Stimulated activated CD4-positive, alpha-beta T cell treated with anti-CD3 and anti-CD28 coated beads, Interleukin-12 subunit alpha, Interleukin-12 subunit beta, amount 100 ng/mL, for 24 hours (primary cell): Measurements from ENCODE around the gene TBC1D17.

Source experiments
- DNase-seq, 2 experiments: peaks; one replicate each; pipeline ENCODE4 v3.0.0-alpha.2; 2020; ENCODE audit warnings: low read depth in 2 of 2

The TBC1D17 gene

DNA sequence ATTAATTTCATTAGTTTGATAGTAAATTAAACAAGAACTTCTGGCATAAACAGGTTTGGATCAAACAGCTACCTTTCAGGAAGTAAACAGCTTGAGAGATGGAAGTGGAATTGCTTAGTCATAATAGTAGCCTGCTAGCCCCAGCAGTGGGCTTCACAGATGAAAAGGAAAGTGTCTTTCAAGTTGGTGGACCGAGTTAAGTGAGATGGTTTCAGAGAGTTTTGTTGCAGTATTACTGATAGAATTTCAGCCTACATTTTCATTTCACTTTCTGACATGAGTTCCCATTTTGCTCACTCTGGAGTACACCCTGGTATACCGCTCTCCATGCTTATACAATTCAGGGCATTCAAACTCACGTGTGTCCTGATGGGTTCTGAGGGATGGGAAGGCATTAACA, 28.6 kb upstream of the TBC1D17 start:
- no peak for DNase-seq

DNA sequence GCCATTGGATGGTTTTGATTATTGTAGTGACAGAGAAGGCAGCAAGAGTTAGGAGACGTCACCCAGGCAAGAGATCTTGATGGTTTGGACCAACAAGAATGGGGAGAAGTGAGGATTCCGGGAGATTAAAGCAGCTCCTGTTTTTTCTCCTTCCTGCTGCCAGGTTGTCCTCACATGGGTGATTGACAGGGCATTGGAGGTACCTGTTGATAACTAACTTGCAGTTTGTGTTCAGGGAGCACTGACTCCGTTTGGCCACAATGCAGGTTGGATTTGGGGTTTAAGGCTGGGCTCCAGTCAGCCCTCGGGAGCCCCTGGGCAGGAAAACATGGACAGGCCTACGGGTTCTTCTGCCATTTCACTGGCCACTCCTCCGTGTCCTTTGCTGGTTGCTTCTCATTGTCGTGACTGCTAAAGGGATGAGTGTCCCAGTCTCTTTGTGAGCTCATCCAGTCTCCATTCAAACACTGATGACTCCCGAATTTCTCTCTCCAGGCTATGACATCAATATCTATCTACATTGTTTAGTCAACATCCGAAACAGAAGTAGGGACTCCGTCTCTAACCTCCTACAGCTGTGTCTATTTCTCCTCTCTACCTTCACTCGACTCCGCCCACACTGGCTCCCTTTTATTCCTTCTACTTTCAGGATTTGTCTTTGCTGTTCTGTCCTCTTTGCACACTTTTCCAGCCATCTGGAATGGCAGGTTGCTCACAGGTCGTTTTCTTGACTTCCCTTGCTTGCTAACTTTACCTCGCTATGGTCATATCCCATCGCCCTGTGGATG, 27.9 kb upstream of the TBC1D17 start:
- no peak for DNase-seq

DNA sequence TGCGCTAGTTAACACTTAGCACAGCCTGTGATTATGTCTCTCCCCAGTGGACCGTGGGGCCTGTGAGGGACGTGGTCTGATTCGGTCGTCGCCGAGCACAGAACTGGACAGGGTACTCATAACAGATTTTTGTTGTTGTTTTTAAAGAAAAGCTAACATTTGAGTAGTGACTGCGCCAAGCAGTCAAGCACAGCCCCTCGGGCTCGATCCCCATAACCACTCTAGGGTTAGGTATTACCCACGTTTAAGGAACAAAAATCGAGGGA, 27.3 kb upstream of the TBC1D17 start:
- no peak for DNase-seq

DNA sequence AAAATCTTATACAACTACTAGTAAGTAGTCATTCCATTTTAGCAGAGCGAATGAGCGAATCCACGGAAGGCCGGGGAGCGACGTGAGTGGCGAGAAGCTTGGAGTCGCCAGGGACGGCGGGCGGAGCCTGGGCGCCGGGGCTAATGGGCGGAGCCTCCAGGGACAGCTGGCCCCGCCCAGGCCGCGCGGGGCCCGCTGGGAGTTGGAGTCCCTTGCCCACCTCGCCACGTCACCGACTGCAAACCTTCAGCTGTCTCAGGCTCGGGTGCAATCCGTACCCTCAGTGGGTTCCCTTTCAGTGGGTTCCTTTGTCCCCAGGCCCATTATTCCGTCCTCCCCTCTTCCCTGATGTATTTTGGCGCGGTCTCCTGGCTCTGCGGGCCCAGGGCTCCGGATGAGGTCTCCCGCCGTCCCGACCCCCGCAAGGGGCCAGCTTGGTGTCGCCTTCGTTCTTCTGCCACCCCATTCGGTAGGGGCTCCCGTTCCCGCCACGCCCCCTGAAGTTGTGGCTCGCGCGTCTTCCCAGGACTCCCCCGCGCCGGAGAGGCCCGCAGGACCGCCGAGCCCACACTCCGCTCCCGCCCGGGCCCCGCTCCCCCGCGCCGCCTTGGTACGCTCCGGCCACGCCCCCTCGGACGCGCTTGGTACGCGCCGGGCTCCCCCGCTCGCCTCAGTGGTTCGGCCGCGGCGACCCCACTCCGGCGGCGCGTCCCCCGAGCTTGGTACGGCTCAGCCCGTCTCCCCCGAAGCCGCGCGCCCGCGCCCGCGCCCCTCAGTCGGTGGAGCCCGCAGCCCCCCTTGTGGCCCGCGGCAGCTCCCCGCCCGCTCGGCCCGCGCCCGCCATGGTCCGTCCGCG, 26.8 kb upstream of the TBC1D17 start, which contains the start of gene PTOV1:
Gene PTOV1 (plus strand): TSS at position 673 of the 856 bp plus-strand sequence.
- DNase-seq, result peak; percentile 78 to 84

DNA sequence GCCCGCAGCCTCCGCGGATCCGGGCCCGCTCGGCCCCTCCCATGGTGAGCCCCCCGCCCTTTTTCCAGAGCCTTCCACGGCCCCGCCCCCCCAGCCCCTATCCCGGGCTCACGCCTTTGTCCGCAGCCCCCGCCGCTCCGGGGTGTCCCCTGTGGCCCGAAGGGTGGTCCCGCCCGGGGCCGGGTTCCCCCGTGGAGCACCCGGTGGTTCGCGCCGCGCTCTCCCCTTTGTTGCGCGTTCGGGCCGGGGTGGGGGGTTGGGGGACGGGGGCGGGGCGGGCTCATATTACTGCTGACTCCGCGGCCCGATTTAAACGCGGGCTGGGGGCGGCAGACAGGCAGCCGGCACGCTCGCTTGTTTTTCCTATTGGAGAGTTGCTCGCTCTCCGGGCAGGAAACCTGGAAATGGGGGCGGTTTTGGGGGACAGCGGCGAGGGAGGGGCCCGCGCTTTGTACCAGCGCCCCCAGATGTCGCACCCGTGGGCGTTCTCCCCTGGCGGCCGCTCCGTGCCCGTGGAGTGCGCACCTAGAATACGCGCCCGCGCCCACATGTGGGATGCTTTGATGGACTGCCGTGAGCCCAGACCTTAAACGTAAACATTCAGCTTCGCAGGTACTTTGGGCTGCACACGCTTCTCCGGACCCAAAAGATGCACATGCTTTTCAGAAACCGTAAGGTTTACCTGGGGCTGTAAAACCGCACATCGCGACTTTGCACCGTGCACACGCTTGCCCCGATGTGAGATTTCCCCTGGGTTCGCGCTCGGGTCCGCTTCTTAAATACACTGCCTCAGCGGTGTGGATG, 25.8 kb upstream of the TBC1D17 start:
- DNase-seq, result no peak

DNA sequence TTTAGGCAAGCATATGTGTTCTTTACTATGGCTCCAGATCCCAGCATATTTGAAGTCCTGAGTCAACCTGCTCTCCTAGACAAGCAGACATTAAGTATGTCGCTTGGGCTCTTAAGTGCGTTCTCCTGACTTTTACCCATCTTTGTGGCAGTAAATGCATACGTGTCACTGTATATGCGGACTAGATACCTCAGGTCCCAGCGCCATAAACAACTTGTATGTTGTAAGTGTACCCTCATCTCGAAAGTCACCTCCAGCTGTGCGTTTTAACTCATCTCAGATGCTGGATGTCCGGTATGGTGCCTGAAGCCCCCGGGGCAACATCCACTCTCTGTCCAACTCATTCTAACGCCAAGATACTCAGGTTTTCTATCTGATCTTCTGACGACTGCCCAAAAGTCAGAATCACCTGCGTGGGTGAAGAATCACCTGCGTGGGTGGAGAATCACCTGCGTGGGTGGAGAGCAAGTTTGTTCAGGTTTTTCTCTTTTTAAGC, 24.8 kb upstream of the TBC1D17 start:
- no peak for DNase-seq

DNA sequence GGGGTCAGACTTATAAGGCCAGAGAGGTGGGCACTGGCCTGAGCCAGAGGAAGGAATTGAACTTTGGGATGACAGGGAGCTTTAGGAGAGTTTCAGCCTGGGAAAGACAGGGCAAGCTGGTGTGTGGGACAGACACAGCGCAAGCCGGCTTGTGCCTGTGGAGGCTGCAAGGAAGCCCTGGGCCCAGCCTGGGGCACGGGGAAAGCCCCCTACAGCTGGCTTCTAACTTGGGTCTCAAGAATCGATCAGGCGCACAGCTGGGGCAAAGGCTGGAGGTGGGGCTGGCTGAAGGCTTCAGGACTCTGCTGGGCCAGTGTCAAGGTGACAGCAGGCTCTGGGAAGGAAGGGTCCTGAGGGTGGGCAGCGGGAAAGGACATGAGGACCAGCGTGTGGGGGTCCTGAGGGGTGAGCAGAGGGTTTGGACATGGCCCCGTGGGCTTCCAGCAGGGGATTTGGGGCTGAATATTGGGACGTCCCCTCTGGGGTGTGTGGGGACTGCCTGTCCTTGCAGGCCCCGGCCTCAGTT, 23.6 kb upstream of the TBC1D17 start:
- no peak for DNase-seq

DNA sequence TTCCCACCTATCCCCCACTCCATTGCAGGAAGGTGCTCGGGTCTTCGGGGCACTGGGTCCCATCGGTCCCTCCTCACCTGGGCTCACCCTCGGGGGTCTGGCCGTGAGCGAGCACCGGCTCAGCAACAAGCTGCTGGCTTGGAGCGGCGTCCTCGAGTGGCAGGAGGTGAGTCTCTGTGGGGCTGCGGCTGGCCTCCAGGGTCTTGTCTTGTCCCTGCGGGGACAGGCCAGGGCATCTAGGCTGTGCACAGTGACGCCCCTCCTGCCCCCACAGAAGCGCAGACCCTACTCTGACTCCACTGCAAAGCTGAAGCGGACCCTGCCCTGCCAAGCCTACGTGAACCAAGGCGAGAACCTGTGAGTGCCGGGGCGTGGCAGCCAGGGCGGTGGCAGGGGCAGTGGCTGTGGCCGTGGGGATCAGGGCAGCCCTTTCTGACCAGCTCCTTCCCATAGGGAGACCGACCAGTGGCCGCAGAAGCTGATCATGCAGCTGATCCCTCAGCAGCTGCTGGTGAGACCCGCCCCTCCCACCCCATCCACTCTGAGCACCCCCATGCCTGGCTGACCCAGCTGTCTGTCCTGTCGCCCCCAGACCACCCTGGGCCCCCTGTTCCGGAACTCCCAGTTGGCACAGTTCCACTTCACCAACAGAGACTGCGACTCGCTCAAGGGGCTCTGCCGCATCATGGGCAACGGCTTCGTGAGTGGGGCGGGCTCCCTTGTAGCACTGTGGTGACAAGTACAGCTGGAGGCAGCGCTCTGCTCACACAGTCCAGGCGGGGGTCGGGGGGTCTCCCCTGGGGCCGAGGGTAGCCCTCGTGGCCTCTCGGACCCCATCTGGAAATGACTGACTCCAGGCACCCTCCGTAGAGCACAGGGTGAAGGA, 22.9 kb upstream of the TBC1D17 start:
- no peak for DNase-seq

DNA sequence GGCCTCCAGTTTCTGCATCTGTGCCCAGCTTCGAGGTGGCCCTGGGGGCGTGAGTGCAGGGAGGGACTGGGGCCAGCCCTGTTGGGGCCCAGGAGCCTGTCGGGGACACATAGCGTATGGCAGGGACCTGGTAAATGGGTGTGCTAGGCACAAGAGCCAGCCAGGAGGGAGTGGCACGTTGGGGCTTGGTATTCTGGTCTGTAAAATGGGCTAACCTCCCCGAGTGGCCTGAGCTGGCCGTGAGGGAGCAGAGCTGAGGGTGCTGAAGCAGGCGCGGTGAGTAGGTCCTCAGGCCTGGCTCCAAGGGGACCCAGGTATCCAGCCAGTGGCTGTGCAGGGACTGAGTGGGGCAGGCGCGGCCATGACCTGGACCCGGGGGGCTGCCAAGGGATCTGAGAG, 22.2 kb upstream of the TBC1D17 start:
- no peak for DNase-seq

DNA sequence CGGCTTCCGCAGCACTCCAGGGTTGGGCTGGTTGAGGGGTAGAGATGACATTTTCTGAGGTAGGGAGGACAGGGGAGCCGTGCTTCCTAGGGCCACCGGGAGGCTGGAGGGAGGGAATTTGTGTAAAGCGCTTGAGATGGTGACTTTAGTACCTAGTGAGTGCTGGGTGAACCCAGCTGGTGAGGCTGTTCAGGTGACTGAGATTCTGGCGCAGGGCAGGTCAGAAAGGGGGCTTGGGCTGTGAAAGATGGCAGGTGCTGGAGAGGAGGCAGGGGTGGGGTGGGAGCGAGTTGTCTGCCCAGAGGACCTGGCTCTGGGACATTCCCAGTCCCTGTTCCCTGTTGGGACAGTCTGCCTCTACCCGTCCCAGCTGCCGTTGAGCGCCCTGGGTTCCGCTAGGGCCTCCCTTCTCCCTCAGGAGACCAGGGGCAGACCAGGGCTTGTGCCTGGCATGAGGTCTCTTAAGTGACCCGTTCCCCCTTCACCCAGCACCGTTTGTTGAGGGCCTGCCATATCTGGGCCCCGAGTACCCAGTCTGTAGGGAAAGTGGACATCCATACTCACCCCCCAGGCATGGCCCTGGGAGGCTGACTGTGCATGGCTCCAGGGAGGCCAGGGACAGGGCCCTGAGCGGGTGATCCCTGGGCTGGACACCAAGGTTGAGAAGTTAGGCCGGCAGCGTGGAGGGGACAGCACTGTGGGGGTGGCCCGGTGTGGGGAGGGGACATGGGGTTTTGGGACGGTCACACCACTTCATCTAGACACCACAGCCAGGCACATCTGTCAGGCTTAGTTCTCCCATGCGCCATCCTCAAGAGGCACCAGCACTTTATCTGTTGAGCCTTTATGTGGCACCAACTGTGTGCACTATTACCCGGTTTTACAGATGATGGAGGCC, 21.6 kb upstream of the TBC1D17 start:
- no peak for DNase-seq

DNA sequence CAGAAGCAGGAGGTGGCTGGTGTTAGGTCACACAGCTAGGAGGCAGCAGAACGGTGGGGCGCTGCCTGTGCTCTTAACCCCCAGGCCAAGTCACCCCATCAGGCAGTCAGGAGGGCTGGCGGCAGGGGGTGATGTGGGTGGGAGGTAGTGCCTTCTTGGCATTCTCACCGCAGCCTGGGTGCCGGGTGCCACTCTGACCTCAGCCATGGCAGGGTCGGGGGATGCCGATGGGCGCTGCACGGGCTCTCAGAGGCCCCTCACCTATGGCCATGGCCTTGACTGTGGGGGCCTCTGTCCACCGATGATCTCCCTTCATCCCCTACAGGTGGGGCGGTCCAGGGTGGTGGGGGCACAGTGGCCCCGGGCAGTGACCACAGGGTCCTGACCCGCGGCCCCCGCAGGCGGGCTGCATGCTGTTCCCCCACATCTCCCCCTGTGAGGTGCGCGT, 20.9 kb upstream of the TBC1D17 start:
- DNase-seq, result no peak

DNA sequence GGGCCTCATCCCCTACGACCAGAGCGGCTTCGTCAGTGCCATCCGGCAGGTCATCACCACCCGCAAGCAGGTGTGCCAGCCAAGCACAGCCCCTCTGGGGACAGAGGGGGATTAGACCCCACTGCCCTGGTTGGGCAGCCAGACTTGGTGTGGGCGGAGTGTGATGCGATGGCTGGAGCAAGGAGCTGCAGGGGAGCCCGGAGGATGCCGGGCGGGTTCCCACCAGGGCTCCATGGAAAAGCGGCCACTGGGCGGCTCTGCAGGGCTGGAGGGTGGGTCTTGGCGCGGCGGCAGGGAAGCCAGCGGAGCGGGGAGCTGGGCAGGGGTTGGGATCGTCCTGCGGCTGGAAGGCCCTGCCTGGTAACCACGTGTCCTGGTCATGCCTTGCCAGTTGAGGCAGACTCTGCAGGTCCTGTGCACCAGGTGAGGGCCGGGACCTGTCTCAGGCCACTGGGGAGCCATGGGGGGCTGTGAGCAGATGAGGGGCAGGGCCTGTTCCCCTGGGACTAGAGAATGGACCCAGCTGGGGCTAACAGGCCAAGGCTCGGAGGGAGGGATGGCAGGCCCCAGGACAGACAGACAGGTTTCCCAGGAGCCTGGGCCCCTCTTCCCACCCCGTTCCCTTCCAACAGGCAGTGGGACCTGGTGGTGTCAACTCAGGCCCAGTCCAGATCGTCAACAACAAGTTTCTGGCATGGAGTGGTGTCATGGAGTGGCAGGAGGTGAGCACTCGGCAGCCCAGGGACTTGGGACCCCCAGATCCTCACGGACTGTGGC, 20.3 kb upstream of the TBC1D17 start:
- no peak for DNase-seq

DNA sequence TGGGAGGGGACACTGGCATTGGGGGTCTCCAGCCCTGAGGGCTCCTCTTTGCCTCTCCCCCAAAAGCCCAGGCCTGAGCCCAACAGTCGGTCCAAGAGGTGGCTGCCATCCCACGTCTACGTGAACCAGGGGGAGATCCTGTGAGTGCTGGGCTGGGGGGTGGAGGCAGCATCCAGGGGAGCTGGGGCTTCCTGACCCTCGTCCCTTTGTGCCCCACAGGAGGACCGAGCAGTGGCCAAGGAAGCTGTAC, 19.7 kb upstream of the TBC1D17 start:
- DNase-seq, result no peak

DNA sequence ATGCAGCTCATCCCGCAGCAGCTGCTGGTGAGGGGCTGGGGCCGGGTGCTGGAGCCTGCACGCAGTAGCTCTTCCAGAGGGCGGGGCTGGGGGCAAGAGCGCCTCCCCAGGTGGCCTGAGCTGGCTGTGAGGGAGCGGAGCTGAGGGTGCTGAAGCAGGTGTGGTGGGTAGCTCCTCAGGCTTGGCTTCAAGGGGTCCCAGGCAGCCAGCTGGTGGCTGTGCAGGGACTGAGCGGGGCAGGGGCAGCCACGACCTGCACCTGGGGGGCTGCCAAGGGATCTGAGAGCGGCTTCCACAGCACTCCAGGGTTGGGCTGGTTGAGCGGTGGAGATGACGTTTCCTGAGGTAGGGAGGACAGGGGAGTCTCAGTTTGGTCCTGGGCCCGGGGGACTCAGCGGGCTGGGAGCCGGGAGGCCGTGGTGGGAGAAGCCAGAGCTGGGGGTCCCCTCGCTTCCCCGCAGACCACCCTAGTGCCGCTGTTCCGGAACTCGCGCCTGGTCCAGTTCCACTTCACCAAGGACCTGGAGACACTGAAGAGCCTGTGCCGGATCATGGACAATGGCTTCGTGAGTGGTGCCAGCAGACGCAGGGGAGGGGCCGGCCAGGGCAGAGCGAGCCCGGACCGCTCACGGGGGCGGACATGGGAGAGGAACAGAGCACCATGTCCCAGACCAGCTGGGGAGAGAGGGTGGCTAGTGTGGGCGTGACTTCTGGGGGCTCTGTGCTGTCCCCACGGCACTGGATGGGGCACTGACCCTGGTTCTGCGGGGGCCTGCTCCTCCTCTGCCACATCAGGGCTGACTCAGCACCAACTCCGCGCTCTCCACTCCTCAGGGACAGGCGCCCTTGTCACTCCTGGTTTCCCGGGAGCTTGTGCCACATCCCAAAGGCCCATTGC, 19.2 kb upstream of the TBC1D17 start:
- DNase-seq, result no peak

DNA sequence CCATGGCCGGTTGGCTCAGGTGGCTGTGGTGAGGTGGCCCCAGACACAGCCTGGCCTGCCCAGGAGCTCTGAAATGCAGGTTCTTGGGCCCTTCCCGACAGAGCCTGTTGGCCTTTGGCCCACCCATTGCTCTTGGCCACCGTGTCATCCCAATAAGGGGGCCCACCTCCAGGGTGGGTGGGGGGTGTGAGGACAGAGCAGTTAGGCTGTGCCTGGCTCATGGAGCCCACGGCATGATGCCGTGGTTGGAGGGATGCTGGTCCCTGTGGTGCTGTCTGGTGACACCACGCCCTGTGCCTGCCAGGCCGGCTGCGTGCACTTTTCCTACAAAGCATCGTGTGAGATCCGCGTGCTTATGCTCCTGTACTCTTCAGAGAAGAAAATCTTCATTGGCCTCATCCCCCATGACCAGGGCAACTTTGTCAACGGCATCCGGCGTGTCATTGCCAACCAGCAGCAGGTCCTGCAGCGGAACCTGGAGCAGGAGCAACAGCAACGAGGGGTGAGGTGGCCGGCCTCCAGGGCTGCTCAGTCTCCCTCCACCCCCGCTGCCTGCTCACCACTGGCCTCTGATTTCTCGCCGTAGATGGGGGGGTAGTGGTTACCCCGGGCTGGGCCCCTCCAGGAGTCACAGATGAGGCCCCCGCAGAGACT, 17.7 kb upstream of the TBC1D17 start:
- DNase-seq, result no peak

DNA sequence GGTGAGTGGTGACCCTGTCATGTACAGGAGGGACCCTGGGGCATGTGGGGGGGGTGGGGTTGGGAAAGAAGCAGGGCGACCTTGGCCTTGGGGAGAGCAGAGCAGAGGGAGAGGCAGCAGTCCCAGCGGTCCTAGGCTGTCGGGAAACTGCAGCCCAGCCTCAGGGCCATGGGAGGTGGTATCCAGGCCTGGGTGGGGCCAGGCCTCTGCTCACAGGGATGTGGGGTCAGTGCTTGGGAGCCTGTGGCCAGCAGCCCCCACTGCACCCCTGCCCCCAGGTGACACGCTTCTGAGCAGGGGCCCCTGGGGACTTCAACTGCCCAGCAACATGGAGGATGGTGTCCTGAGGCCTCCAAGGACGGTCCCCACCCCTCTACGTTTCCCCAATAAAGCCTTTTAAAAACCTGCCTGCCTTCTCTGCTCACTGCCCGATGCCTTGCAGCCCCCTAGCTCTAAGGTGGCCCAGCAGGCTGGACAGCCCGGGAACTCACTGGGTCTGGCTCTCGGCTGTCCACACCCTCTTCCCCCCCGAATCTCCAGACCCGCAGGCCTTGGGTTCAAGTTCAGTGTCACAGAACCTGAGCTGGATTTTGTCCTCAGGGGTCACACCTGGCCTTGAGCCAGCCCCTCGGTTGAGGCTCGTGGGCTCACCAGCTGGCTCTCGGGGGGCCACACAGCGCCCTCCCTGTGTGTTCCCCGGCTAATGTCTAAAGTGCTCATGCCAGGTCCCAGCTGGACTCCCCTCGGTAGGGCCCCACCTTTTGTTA, 17.0 kb upstream of the TBC1D17 start:
- DNase-seq, result no peak

DNA sequence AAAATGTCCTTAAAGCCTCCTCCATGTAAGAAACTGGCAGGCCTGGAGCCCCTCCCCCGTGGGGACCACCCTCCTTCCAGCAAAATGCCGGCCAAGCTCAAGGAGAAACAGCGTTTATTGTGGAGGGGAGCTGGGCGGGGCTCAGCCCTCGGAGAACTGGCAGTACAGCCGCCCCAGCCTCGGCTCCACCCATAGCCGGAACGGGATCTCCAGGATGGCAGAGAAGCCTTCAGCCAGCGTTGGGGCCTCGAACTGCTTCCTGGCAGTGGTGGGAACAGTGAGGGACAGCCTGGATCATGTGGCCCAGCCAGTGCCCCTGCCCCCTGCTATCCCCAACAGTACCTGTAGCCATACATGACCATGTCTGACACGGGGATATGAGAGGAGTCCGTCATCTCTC, 16.4 kb upstream of the TBC1D17 start:
- DNase-seq, result no peak
